ENCODE data around the gene GFRA1.

- TF ChIP-seq, protein P1, sequence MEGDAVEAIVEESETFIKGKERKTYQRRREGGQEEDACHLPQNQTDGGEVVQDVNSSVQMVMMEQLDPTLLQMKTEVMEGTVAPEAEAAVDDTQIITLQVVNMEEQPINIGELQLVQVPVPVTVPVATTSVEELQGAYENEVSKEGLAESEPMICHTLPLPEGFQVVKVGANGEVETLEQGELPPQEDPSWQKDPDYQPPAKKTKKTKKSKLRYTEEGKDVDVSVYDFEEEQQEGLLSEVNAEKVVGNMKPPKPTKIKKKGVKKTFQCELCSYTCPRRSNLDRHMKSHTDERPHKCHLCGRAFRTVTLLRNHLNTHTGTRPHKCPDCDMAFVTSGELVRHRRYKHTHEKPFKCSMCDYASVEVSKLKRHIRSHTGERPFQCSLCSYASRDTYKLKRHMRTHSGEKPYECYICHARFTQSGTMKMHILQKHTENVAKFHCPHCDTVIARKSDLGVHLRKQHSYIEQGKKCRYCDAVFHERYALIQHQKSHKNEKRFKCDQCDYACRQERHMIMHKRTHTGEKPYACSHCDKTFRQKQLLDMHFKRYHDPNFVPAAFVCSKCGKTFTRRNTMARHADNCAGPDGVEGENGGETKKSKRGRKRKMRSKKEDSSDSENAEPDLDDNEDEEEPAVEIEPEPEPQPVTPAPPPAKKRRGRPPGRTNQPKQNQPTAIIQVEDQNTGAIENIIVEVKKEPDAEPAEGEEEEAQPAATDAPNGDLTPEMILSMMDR (IDR thresholded peaks at IDR 0.05), result no peak
- TF ChIP-seq POLR2A (IDR thresholded peaks at IDR 0.05), result no peak
- no peak for TF ChIP-seq EP300 (IDR thresholded peaks at IDR 0.05)
These were observed 43.5 kb upstream of the GFRA1 start for GRCh38 chr10:116316503-116316902.
